ENCODE measurements around the gene CCDC167. TPM values are rescaled to one million over a fixed set of nuclear protein-coding genes. Genes with fewer than 3 reads are reported as not detected.

CCDC167 gene
- total RNA-seq, 1 donor from 2014 or later, result 24.0 TPM

GRCh38 chr6:37481711-37482605, 17.7 kb downstream of the CCDC167 start:
- no peaks in the 10 kb centered on the region for H3K27me3 ChIP-seq (ENCODE audit: insufficient read depth, low read length)
- H4K20me1 ChIP-seq (ENCODE audit: insufficient read depth, low read length), result peaks cover 11% of the 10 kb centered on the region
- Mint-ChIP-seq H3K27me3 (ENCODE audit: low read depth, unreplicated experiment) (no peaks in the 10 kb centered on the region), H3K27ac (ENCODE audit: unreplicated experiment) (no peak overlapping the region), H3K36me3 (ENCODE audit: low read depth, unreplicated experiment) (peaks cover 16% of the 10 kb centered on the region), H3K9me3 (ENCODE audit: unreplicated experiment) (no peaks in the 10 kb centered on the region), H3K4me3 (ENCODE audit: unreplicated experiment) (no peak overlapping the region), H3K4me1 (ENCODE audit: low read depth, unreplicated experiment) (no peaks in the 10 kb centered on the region)
- TF ChIP-seq EZH2 (IDR thresholded peaks at IDR 0.05; ENCODE audit: insufficient read depth, low read length), result no peak
- TF ChIP-seq CTCF (IDR thresholded peaks at IDR 0.05; ENCODE audit: insufficient read depth, low read depth, low read length), result no peak
- H3K9me3 ChIP-seq (ENCODE audit: insufficient read depth, low read depth, low read length), result no peaks in the 10 kb centered on the region
- H3K4me2 ChIP-seq (ENCODE audit: low read length), result no peak overlapping the region
- no peak overlapping the region for H3K9ac ChIP-seq (ENCODE audit: low read length)
- H3K36me3 ChIP-seq (ENCODE audit: insufficient read depth, low read length), result peaks cover 7% of the 10 kb centered on the region
- FAIRE-seq, result no peak
- H3K27ac ChIP-seq (ENCODE audit: low read depth, low read length), result no peak overlapping the region
- no peaks in the 10 kb centered on the region for H3K4me1 ChIP-seq (ENCODE audit: insufficient read depth, low read length)
- H3K4me3 ChIP-seq (ENCODE audit: insufficient read depth, low read depth, low read length), result no peak overlapping the region
- DNase-seq (ENCODE audit: low read depth), result no peak
- H2AFZ ChIP-seq (ENCODE audit: low read depth, low read length), result no peak overlapping the region
- no peaks in the 10 kb centered on the region for H3K79me2 ChIP-seq (ENCODE audit: insufficient read depth, low read length)

GRCh38 chr6:37480951-37481534, 18.6 kb downstream of the CCDC167 start:
- no peak for FAIRE-seq
- Histone ChIP-seq H3K27ac (ENCODE audit: low read depth, low read length) (no peak overlapping the region), H3K36me3 (ENCODE audit: insufficient read depth, low read length) (peaks cover 7% of the 10 kb centered on the region)

More at GRCh38 chr6:37480951-37481534, 18.6 kb downstream of the CCDC167 start:
- Histone ChIP-seq H4K20me1 (ENCODE audit: insufficient read depth, low read length) (peaks cover 11% of the 10 kb centered on the region), H3K9me3 (ENCODE audit: insufficient read depth, low read depth, low read length) (no peaks in the 10 kb centered on the region), H3K79me2 (ENCODE audit: insufficient read depth, low read length) (no peaks in the 10 kb centered on the region), H3K9ac (ENCODE audit: low read length) (no peak overlapping the region), H3K4me1 (ENCODE audit: insufficient read depth, low read length) (no peaks in the 10 kb centered on the region), H3K4me3 (ENCODE audit: insufficient read depth, low read depth, low read length) (no peak overlapping the region), H3K4me2 (ENCODE audit: low read length) (no peak overlapping the region), H2AFZ (ENCODE audit: low read depth, low read length) (no peak overlapping the region), H3K27me3 (ENCODE audit: insufficient read depth, low read length) (no peaks in the 10 kb centered on the region)
- Mint-ChIP-seq H3K27ac (ENCODE audit: unreplicated experiment) (no peak overlapping the region), H3K36me3 (ENCODE audit: low read depth, unreplicated experiment) (peaks cover 18% of the 10 kb centered on the region), H3K9me3 (ENCODE audit: unreplicated experiment) (no peaks in the 10 kb centered on the region), H3K4me3 (ENCODE audit: unreplicated experiment) (no peak overlapping the region), H3K27me3 (ENCODE audit: low read depth, unreplicated experiment) (no peaks in the 10 kb centered on the region), H3K4me1 (ENCODE audit: low read depth, unreplicated experiment) (no peaks in the 10 kb centered on the region)
- no peak for TF ChIP-seq EZH2 (IDR thresholded peaks at IDR 0.05; ENCODE audit: insufficient read depth, low read length)
- no peak for TF ChIP-seq CTCF (IDR thresholded peaks at IDR 0.05; ENCODE audit: insufficient read depth, low read depth, low read length)
- no peak for DNase-seq (ENCODE audit: low read depth)
